Stimulated activated CD4-positive, alpha-beta T cell treated with anti-CD3 and anti-CD28 coated beads, Interleukin-15, amount 100 ng/mL, for 24 hours (primary cell): Measurements from ENCODE around the gene HSD11B1L.
A peak's percentile ranks its signal among the peaks of the same experiment; 100 is the strongest.

ENCODE experiments used
- DNase-seq: peaks from one replicate; pipeline ENCODE4 v3.0.0-alpha.2; 2020

HSD11B1L gene, protein sequence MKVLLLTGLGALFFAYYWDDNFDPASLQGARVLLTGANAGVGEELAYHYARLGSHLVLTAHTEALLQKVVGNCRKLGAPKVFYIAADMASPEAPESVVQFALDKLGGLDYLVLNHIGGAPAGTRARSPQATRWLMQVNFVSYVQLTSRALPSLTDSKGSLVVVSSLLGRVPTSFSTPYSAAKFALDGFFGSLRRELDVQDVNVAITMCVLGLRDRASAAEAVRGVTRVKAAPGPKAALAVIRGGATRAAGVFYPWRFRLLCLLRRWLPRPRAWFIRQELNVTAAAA

DNA sequence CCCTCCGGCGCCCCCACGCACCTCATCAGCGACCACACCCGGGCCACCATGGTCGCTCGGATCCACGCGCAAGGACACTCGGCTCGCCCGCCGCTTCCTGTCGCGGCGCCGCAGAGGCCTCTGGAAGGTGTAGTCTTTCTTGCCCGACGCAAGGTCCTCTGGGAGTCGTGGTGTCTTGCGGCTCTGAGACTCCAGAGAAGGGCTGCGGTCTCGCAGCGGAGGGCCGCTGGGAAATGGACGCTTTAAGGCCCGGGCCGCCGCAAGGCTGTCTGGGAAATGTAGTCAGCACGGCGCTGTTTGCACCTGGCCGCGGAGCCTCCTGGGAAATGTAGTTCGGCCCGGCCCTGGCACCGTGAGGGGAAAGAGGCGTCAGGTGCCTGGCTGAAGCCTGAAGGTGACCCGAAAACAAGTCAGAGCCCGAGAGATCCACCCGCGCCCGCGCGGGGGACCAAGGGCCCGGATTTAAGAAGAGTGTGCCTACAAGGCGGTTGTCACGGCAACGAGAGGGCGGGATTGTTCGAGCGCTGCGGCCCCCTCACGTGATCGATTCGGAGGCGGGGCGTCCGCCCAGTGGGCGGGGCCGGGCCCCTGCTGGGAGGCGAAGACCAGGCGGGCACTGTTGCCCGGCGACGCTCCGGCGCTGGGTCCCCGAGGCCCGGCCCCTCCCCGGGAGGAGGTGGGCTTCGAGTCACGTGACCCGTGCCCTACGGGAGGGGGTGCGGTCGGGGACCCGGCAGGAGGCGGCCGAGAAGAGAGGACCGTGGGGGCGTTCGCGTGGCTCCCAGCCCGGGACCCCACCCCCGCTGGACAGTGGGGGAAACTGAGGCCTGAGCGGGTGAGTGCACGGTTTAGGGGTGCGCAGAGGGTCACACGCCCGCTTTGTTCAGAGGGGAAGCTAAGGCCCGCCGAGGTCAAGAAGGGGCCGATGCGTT is at the start of gene HSD11B1L, which contains the start of gene MICOS13:
HSD11B1L (plus strand) TSS at position 591 of the 932 bp plus-strand sequence. CDS start 3,806 bp downstream, outside the sequence.
MICOS13 (minus strand) TSS at position 80 of the 932 bp plus-strand sequence; CDS start at position 50, 30 bp downstream.
- DNase-seq = peak; percentile 98

DNA sequence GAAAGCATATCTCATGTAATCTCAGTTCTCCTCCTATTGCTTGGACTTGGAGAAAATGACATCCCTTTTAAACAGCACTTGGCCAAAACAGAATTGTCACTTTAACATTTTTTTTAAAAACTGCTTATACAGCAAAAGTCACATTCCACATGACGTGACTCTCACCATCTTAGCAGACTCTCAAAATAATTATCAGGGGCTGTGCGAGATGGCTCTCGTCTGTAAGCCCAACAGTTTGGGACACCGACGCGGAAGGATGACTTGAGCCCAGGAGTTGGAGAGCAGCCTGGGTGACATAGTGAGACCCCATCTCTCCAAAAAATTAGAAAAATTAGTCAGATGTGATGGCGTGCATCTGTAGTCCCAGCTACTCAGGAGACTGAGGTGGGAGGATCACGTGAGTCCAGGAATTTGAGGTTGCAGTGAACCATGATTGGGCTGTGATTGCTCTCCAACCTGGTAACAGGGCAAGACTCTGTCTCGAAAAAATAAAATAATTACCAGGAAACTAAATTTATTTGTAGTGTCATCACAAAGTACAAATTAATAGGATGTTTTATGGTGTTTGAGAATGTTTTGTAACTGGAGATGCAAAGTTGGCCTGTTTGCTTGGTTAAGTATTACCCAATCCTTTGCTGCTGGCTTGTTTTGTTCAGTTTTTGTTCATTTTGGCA is 49.1 kb upstream of the HSD11B1L start:
- DNase-seq = no peak

DNA sequence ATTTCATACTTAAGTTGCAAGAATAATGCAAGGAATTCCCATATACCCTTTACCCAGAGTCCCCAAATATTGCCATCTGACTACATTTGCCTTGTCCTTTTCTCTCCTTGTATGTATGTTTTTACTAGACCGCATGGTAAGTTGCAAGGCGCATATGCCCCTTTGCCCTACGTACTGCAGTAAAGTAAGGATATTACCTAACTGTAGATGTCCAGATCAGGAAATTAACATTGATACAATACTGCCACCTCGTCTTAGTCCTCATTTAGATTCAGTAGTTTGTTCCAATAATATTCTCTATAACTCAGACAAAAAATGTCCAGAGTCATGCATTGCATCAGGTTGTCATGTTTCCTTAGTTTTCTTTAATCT is 48.6 kb upstream of the HSD11B1L start:
- DNase-seq = no peak

DNA sequence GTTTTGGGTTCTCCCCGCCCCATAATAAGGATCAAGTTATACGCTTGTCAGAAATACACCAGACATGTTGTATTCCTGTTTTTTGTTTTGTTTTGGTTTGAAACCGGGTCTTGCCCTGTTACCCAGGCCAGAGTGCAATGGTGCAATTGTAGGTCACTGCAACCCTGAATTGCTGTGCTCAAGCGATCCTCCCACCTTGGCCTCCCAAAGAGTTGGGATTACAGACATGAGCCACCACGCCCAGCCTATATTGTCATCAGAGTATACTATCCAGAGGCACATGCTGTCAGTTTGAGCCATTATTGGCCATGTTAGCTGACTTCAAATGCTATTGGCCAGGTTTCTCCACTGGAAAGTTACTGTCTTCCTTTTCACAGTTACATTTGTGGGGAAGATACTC is 48.2 kb upstream of the HSD11B1L start:
- DNase-seq = no peak

DNA sequence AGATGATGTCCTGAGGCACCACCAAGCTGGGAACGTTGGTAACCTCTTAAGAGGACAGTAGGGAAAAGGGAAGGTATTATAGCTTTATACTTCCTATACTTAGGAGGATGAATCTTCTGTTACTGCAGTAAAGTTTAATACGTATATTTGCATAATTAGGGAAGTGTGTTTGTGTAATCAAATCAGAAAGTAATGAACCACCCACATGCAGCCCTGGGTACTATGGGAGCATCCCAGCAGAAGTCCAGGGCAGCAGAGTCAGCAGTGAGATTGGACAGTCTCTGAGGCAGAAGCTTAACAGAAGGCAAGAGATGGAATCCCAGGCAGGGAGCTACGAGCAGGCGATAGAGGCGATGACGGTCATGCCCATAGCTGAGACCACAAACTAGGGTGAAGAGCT is 45.4 kb upstream of the HSD11B1L start:
- DNase-seq = no peak

DNA sequence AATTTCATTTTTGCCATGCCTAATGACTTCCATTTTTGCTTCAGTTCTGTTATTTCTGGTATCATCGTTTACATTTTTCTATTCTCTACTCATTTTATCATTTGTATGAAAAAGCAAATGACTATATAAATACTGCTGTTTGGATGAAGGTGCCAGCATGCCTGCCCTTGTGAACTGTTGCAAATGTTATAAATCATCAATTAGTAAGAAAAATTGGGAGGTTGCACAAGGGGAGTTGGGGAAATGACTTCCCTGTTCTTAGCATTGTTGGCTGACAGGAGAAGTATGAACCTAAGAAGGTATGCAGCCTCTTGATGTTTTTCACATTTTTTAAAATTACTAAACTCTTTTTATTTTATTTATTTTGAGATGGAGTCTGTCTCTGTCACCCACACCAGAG is 42.9 kb upstream of the HSD11B1L start:
- no peak for DNase-seq

DNA sequence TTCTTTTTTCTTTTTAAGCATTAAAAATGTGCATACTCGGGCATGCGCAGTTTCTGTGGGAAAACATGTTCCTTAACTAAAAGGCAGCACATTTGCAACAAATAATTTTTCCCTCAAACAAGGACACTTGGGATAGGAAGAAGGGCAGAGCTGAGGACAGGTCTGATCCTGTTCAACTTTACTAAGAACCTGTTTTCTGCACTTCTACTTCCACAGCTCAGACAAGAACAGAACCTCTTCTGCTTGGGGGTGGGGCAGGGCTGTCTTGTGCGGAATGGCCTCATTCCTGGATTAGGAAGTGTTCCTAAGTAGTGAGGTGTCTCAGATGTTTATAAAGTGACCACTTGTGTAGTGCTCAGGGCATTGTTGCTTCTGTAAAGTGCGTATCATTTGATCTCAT is 39.7 kb upstream of the HSD11B1L start:
- DNase-seq = no peak

DNA sequence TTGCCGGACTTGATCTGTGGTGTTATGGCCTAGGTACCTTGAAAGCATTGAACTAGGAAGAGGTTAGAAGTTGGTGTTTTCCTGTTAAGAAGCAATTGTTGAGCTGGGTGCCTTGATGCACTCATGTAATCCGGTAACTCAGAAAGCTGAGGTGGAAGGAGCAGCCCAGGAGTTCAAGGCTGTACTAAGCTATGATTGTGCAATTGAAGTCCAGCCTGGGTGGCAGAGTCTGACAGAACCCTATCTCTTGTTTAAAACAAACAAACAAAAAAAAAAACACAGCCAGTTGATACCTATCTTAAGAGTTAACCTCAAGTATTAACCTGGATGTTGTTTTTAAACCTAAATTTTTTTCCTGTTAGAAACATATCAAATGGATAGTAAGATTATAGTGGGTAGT is 38.6 kb upstream of the HSD11B1L start:
- DNase-seq = no peak

DNA sequence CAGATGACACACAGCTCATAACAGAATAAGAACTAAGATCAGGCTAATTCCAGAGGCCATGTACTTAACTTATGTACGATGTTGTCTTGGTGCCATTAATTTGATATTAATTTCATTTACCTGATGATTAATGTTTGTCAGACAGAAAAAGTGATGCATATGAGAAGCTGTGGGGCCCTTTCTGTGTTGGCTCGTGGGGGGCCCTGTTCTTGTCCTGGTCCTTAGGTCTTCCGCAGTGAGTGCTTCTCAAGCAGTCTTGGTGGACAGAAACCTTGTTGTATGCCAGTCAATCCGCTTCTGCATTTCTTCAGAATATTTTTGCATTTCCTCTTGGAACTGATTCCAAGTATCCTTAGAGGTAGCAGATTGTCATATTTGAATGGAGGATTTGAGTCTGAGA is 37.8 kb upstream of the HSD11B1L start:
- DNase-seq = no peak

DNA sequence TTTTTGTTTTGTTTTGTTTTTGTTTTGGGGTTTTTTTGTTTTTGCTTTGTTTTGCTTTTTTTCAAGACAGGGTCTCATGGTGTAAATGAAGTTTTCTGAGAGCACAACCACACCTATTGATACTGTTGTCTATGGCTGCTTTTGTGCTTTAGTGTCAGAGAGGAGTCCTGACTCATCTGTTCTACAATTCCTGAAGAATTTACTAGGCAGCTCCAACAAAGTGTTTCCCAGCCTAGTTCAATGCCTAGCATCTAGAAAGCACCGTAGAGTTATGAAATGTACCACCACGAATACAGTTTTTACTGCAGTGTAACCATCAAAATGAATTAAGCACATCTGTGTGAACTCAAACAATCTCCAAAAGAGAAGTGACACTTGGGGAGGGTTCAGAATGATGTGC is 36.8 kb upstream of the HSD11B1L start:
- no peak for DNase-seq

DNA sequence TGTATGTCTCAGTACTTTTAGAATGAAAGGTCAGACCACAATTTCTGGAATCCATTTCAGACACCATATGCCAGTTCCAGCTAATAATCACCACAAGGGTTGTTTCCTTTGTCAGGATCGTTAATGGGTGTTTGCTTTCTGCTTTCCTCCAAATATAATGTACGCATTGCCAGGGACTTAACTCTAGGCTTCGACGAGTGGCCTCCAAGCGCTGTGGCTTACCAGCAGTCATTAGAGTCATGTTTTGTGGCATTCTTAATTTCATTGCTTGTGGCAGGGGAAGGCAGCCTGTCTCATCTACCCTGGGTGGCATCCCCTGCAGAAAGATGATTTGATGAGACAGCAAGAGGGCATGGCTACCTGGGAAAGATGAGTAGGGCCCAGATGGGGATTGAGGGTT is 35.4 kb upstream of the HSD11B1L start:
- DNase-seq = no peak

DNA sequence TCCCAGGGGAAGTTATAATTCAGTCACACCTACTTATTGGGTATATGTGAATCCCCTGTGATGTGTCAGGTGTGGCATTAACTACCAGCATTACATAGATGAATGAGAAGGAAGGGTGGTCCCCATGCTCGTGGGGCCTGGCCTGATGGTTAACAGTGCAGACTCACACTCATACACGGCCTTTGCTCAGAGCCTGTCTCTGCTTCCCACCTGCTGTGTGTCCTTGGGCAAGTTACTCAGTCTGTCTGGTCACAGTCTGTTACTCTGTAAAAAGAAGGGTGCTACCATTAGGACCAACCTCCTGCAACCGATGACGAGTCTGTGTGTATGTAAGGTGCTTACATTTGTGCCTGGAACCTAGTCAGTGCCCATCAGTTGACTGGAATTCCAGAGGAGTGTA is 34.1 kb upstream of the HSD11B1L start:
- no peak for DNase-seq

DNA sequence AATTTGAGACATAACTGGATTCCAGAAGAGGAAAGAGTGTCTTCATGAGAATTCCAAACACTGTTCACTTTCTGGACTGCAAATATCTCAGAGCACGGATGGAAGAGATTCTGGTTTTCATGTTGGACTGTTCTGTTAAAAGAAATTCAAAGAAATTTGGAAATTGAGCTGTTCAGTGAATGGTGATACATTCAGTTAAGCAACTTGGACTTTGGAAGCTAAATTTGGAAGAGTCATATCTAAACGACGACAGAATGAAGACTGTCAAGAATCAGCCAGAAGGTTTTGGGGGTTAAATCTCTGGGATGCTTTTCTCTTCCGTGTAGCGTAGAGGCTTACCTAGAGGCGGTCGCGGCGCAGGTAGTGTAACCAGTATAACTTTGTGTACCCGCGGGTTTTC is 32.4 kb upstream of the HSD11B1L start:
- no peak for DNase-seq

DNA sequence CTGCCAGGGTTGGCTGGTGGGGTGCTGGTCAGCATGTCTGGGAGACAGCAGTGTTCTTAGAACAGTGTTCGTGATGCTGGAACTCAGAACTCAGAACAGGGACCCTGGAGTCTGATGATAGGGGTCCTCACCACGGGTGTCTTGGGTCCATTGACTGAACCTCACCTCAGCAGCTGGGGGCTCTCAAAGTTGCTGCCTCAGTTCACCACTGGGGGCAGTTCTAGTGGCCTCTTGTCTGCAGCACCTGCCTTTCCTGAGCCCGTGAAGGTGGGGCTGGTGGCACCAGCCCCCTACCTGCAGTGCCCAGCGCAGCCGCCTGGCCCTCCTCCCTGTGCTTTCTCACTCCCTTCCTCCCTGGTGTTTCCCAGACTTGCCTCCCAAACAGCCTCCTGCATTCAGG is 29.5 kb upstream of the HSD11B1L start:
- no peak for DNase-seq

DNA sequence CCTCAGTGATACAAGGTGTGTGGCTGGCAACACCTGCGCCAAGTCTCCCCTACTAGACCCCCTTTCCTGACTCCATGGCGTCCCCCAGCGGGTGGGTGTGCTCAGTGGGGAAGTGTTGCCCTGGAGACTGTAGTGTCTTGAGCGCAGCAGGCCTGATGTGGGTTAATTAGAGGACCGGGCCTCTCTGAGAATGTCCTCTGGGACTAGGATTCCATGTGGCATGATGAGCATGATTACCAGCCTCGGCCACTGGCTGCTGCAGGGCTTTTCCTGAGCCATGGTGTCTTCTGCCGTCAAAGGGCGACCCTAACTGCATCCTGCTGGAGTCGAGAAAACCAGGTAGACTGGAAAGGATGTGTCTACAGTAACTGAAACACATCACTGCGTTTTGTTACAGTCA is 28.6 kb upstream of the HSD11B1L start:
- DNase-seq = no peak

DNA sequence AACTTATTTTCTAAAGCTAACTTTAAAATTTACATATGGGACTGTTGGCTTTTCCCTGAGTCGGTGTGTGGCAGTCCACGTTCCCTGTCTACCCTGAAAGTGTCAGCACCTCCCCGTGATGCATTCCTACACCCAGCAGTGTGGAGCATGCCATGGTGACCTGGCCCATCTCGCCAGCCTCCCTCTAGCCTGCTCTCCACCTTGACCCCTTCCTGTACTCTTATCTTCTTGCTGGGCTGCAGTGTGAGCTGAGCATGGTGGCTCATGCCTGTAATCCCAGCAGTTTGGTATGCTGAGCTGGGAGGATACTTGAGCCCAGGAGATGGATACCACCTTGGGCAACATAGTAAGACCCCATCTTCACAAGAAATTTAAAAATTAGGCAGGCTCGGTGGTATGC is 25.9 kb upstream of the HSD11B1L start:
- DNase-seq = no peak

DNA sequence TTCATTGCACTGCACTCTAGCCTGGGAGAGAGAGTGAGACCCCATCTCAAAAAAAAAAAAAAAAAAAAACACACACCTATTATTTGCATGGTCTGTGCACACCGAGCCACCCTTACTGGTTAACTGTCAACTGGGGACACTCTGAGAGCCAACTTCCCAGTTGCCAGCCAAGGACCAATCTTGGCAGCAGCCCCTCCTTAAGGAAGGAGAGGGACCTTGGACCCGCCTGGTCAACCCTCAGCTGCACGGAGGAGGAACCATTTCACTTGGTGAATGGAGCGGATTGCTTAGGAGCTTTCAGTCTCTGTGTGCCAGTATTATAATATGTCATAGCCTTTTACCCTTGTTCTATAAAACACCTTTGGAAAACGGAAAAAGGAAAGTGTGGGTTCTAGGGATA is 25.4 kb upstream of the HSD11B1L start:
- no peak for DNase-seq

DNA sequence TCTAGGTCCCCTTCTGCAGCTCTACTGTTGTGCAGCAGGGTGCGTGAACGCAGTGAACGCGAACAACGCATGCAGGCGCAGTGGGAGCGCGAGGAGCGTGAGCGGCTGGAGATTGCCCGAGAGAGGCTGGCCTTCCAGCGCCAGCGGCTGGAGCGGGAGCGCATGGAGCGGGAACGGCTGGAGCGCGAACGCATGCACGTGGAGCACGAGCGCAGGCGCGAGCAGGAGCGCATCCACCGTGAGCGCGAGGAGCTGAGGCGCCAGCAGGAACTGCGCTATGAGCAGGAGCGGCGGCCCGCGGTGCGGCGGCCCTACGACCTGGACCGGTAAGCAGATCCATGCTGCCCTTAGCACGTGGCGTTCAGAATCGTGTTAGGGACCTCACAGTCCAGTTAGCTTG is 19.3 kb upstream of the HSD11B1L start:
- no peak for DNase-seq

DNA sequence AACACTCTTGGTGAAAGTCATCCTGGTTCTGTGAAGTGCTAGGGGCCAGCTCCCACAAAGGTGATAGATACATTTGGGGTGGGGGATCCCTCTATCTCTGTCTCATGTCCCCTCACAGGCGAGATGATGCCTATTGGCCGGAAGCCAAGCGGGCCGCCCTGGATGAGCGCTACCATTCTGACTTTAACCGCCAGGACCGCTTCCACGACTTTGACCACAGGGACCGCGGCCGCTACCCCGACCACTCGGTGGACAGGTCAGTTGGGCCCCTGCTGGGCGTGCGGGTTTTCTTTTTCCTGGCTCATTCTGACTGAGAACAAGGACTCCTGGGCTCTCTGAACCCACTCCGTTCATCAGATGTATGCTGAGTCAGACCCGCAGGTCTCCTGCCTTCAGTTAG is 16.9 kb upstream of the HSD11B1L start:
- DNase-seq = no peak

DNA sequence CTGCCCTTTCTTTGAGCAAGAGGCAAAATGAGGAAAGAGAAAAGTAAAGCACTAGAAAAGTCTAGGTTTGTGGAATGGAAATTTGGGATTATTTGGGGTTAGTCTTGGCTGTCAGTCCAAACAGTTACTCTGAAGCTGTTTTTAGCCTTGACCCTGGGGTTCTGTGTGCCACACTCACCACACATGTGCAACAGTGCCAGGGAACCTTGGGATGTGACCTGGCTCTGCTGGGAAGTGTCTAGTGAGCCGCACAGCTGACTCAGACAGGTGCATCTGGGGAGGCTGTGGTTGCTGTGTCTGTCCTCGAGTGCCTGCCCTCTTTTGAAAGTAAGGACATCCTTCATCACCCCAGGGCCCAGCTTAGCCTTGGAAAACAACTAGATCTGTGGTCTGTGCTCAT is 16.3 kb upstream of the HSD11B1L start:
- DNase-seq = no peak

DNA sequence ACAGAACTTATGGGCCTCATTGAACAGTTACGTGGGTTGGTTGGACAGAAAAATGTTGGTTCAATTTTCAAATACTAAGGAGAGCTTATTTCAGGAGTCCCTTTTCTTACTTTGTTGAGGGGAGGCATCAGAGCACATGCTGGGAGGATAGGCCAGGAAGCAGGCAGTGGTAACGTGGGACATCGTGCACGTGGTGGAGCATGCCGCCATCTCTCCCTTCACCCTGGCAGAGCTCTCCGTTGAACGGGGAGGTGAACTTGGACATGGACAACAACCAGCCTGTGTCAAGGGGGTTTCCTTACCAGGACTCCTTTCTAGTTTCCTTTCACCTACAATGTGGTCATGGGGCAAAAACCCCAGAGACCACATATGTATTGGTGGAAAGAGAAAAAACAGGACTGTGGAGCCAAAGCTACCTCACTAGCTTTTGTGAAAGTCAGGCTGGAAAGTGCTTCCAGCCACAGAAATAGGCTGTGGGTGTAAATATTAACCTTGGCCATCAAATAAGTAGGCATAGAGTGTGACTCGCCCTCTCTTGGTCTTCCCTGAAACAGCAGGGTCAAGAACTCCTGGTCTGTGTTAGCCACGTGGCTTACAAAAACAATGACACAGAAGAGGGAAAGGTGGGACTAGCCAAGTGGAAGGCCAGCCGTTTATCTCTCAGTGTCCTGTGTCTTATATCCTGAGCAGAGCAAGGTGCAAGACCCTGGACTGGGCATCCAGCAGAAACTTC is 14.9 kb upstream of the HSD11B1L start:
- no peak for DNase-seq

DNA sequence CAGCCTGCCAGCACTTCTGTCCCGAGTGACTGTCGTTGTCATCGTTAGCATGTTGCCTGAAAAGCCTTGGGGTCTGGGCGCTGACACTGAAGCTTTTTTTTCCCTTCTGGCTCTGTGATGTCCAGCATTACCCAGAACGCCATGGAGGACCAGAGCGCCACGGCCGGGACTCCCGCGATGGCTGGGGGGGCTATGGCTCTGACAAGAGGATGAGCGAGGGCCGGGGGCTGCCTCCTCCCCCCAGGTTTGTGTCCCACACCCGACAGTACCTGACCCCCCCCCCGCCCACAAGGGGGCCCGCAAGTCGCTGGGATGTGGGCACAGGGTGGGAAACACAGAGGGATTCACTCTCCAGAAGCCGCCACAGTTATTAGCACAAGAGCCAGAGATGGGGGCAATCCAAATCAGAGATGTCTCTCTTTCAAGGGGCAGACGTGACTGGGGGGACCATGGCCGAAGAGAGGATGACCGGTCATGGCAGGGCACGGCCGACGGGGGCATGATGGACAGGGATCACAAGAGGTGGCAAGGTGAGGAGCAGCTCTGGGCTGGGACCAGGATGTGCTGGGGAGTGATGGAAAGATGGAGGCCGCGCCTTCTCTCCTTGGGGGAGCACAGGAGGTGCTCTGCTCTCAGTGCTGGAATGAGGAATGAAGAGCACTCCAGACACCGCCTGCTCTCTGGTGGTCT is 13.8 kb upstream of the HSD11B1L start:
- no peak for DNase-seq
